ENCODE data around the gene COX7A2L.
A peak's percentile ranks its signal among the peaks of the same experiment; 100 is the strongest.
"Not testable (repeated sequence)": the region's sequence is repeated elsewhere in the genome, so short reads cannot be mapped to it uniquely, and the experiment has no call there.

The COX7A2L gene

DNA sequence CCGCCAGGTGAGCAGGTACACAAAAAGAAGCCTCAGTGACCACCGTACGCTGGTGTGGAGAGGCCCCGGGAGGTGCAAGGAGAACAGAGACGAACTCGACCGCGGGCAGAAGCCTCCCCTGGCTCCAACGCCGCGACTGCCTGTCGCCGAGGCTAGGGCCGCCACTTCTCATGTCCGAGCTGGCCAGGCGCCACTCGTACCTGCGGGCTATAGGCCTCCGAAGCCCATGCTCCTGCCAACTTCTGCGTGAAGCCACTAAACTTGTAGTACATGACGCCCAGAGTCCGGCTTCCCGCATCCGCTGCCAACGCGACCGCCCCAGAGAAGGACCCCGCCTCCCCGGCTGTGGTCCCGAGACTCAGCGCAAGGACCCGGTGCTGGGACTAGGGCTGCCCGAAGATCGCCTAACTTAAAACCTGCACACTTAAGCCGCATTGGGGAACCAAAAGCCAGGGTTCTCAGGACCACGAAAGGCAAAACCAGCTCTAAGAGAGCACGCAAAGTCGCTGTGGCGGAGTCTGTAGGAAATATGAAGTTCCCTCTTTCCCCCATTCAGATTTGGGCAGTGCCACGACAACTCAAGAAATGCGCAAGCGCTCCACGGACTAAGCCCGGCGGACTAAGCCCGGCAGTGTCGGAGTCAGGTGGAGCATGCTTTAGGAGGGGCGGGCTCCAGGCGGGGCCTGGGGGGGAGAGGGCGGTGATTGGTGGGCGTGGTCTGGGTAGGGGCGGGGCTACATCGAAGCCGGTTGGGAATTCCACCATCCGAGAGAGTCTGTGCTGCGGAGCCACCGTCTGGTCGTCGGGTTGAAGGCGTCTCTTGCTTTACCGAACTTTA, at the start of gene COX7A2L:
TSS of gene COX7A2L (minus strand) at position 328 of the 838 bp plus-strand sequence. CDS start at position 272, 56 bp downstream.
- DNase-seq (ENCODE audit: low spot score): peak; percentile 96

GRCh38 chr2:42408009-42408408, 47.0 kb upstream of the COX7A2L start:
- no peak for DNase-seq (ENCODE audit: low spot score)

DNA sequence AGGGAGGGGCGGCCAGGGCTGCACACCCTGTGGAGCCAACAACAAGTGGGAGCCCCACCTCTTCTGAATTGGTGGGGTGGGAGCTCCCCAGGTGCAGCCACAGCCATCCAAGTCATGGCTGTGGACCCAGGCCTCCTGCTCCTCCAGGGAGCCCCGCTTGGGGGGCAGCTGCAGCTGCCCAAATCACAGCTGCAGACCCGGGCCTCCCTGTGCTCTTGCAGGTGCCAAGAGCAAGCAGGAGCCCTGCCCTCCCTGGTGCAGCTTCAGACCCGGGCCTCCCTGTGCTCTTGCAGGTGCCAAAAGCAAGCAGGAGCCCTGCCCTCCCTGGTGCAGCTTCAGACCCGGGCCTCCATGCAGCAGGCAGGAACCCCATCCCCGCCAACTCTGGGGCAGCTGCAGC, 46.5 kb upstream of the COX7A2L start:
- DNase-seq (ENCODE audit: low spot score): no peak

- DNase-seq (ENCODE audit: low spot score): no peak
These were observed 43.7 kb upstream of the COX7A2L start for GRCh38 chr2:42404676-42405075.

DNA sequence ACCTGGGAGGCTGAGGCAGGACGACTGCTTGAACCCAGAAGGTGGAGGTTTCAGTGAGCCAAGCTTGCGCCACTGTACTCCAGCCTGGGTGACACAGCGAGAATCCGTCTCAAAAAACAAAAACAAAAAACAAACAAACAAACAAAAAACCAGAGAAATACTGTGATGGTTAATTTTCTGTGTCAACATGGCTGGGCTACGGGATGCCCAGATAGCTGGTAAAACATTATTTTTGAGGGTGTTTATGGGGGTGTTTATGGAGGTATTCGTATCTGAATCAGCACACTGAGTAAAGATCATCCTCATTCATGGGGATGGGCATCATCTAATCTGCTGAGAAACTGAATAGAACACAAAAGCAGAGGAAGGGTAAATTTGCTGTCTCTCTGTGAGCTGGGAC, 40.8 kb upstream of the COX7A2L start:
- DNase-seq (ENCODE audit: low spot score): no peak

DNA sequence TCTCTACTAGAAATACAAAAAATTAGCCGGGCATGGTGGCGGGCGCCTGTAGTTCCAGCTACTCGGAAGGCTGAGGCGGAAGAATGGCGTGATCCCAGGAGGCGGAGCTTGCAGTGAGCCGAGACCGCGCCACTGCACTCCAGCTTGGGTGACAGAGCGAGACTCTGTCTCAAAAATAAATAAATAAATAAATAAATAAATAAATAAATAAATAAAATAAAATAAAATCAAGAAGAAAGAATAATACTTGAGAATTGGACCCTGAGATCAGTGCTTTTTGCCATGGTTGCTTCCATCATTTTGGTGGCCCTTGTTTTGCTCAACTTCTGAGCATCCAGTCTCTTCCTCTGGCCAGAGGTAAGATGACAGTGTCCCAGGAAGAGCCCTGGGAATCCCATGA, 37.0 kb upstream of the COX7A2L start:
- not testable (repeated sequence) for DNase-seq (ENCODE audit: low spot score)

GRCh38 chr2:42393320-42393719, 32.3 kb upstream of the COX7A2L start:
- DNase-seq (ENCODE audit: low spot score): not testable (repeated sequence)

DNA sequence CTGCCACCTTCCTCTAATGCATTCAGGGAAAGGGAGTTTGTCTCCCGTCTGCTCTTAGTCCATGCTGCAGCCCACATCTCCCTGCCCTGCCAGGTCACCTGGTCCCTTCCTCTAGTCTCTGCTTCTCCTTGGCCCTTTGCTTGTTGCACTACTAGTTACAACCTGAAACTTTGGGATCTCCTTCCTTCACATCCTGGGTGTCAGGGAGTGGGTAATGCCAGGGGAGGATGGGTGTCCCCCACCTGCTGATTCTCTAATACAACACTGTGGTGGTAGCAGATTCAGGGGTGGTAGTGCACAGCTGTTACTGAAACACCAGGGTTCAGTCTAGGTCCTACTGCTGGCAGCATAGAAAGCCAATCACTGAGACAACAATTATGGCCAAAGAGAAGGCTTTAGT, 31.2 kb upstream of the COX7A2L start:
- no peak for DNase-seq (ENCODE audit: low spot score)

GRCh38 chr2:42390401-42390969, 29.5 kb upstream of the COX7A2L start:
- no peak for DNase-seq (ENCODE audit: low spot score)

DNA sequence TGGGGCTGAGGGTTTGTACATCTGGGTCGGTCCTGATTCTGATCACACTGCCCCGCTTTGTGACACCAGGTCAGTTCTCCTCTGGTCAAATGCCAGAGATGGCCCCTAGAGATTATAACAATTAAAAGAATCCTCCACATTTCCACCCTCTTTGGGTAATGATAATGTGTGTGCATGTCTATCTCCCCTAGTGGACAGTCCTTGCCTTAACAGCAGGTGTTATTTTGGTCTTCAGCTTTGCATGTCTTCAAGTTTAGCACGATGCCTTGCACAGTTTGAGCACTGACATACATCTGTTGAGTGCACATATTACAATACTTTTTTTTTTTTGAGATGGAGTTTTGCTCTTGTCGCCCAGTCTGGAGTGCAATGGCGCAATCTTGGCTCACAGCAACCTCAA, 25.7 kb upstream of the COX7A2L start:
- DNase-seq (ENCODE audit: low spot score): no peak

DNA sequence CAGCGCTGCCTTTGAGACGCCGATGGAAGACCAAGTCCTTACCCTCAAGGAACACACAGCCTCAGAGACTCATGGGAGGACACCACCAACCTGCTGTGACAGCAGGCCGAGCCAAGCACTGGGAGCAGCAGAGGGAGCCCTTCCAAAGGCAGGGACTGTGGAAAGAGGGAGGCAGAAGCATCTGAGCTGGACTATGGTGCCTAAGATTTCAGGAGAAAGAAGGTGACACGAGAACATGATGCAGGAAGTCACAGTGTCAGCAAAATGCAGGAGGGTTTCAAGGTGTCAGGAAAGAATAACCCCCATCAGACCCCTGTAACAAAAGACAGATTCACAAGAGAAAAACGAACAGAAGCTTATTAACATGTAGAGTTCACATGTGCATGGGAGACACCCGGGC, 24.2 kb upstream of the COX7A2L start:
- DNase-seq (ENCODE audit: low spot score): no peak

GRCh38 chr2:42383855-42384530, 23.0 kb upstream of the COX7A2L start:
- DNase-seq (ENCODE audit: low spot score): no peak

DNA sequence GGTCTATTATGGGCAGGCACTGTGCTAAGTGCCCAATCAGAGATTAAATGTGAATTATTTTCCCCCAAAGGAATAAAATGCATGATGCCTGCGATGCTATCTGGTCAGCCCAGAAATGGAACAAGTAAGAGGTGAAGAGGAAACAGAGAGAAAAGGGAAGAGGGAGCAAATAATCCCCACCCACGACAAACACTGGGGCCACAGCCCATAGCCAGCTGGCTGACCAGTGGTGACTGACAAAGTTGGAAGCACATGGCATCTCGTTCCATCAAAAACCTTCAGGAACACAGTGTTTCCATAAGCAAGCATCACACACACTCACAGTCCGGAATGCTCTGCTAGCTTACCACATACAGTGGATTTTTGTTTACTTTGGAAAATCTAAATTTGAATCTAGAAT, 21.1 kb upstream of the COX7A2L start:
- DNase-seq (ENCODE audit: low spot score): no peak

- DNase-seq (ENCODE audit: low spot score): not testable (repeated sequence)
These were observed 19.0 kb upstream of the COX7A2L start for GRCh38 chr2:42380026-42380425.

GRCh38 chr2:42378415-42378814, 17.4 kb upstream of the COX7A2L start:
- no peak for DNase-seq (ENCODE audit: low spot score)

GRCh38 chr2:42376758-42377157, 15.7 kb upstream of the COX7A2L start:
- DNase-seq (ENCODE audit: low spot score): no peak

DNA sequence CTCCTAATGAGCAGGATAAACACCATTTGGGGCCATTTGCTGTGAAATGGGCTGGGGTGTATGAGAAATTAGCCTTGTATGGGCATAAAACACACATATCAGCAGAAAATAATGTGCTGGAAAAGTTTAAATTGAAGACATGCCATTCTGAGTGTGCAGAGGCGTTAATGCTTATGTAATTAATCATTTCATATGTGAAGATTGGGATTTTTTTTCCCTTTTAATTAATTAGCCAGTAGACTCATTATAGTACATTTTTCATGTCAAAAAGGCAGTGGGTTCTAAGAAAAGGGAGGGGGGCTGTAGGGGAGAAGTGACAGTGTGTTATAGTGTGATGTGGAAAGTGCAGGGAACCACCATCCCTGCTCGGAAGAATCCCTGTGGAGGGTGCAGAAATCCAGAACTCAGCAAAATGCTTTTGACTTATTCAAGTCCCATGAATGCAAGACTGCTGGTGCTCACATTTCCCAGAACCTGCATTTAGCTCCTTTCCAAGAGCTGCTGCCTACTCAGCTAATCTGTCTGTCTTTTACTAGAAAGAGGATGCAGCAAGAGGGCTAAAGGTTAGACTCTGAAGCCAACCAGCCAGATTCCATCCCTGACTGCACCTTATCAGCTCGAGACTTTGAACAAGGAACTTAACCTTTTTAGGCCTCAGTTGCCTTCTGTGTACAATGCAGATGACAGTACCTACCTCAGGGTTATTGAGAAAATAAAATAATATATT, 11.6 kb upstream of the COX7A2L start:
- DNase-seq (ENCODE audit: low spot score): no peak

DNA sequence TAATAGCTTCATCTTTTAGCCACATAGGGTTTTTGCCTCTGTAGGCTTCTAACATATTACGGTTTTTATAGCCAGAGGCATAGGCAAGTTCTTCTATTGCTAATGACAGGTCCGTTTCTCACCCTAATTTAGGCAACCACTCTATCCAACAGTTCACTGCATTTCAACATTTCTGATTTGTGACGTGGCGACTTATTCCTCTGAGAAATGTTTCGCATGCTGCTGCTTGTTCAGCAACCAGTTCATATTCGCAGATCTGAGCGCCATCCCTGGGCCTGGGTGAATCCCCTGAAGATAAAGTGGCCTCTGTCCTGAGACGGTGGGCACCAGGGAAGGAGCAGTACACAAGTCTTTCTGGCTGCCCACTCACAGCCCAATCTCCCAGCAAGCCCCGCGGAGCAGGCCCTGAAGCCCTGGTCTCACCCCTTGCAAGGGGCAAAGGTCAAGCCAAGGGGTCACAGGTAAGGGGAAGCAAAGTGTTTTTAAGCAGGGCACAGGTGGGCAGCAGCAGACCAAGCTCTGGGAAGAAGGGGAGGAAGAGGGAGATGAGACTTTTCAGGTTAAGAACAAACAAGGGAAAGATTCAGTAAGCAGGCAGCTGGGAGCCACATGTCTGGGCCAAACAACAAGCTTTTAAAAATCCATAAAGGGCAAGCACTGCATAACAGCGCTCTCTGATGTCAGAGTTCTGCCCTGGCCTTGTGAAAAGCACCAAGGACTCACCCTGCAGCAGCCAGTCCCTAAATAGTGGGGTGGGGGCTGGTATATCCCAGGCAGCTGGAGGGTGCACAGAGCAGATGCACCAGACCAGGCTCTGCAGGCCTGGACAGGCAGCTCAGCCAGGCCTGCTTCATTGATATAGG, 10.8 kb upstream of the COX7A2L start:
- DNase-seq (ENCODE audit: low spot score): no peak

GRCh38 chr2:42369532-42370229, 8.7 kb upstream of the COX7A2L start:
- no peak for DNase-seq (ENCODE audit: low spot score)

DNA sequence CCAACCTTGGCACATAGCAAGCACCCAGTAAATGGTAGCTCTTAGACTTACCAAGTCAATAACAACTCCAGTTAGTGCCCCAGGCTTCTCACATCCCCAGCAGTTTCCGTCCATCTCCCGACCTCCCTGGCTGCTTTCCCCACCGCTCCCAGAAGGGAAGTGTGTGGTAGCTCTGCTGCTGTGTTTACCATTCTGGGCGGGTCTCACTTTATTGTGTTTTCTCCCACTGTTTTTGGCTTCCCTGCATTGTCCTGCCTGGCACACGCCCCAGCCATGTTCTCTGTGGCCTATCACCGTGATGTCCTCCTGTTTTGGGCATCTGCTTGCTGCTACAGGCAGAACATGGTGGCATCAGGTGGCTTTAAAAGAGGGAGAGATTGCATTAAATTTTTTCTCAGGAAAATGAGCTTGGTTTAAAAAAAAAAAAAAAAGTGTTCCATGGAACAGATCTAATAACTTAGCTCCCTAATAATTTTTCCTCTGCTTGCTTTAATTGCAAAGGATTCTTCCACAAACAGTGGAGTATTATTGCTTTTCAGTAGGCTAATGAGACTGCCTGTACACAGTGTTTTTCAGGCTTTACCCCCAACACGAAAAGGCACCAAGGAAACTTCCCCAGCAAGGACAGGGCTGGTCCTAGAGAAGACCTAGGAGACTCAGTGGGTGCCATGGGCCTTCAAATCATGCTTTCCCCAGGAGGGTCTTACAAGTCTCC, 8.0 kb upstream of the COX7A2L start:
- DNase-seq (ENCODE audit: low spot score): no peak

Data from CD4-positive, alpha-beta T cell treated with Interleukin-15 for 4 hours (primary cell).